ENCODE results near the gene MRPL9. TPM values are rescaled to one million over a fixed set of nuclear protein-coding genes. Genes with fewer than 3 reads are reported as not detected.

Gene MRPL9
- total and polyA plus RNA-seq, 2 experiments from 2014 or later, result 89.0 to 126 TPM

GRCh38 chr1:151801846-151802245 lies 38.5 kb upstream of the MRPL9 start:
- Histone ChIP-seq H2AFZ (no peak overlapping the region), H3K79me2 (replicated peaks; ENCODE audit: insufficient read depth) (no peaks in the 10 kb centered on the region), H4K20me1 (replicated peaks; ENCODE audit: insufficient read depth) (0 out of 2 replicates have a peak, but pooled peaks cover 2% of the 10 kb centered on the region), H3F3A (replicated peaks; ENCODE audit: low read depth) (no peaks in the 10 kb centered on the region), H3K27me3 (ENCODE audit: insufficient read depth) (no peaks in the 10 kb centered on the region), H3K36me3 (ENCODE audit: insufficient read depth) (no peaks in the 10 kb centered on the region), H3K27ac (ENCODE audit: low read depth) (no peak overlapping the region), H3K4me2 (no peak overlapping the region), H3K4me3 (no peak overlapping the region), H3K4me1 (ENCODE audit: insufficient read depth) (0 out of 2 replicates have a peak, but pooled peaks cover 3% of the 10 kb centered on the region), H3K9me2 (ENCODE audit: insufficient read depth) (no peaks in the 10 kb centered on the region)
- Mint-ChIP-seq H3K27ac (no peak overlapping the region), H3K36me3 (ENCODE audit: low read depth) (no peaks in the 10 kb centered on the region), H3K4me3 (no peak overlapping the region), H3K9me3 (no peaks in the 10 kb centered on the region), H3K27me3 (ENCODE audit: insufficient read depth, low read depth, poor library complexity) (no peaks in the 10 kb centered on the region), H3K4me1 (peaks cover 14% of the 10 kb centered on the region)
- DNase-seq (ENCODE audit: low spot score) (no peak), ATAC-seq (no peak)
- TF ChIP-seq STAT1 (IDR thresholded peaks at IDR 0.05; ENCODE audit: unreplicated experiment) (no peak), EZH2 (IDR thresholded peaks at IDR 0.05; ENCODE audit: low read depth, unreplicated experiment) (no peak), EZH2phosphoT487 (IDR thresholded peaks at IDR 0.05; ENCODE audit: unreplicated experiment) (no peak), JUNB (IDR thresholded peaks at IDR 0.05; ENCODE audit: unreplicated experiment) (no peak), REST (IDR thresholded peaks at IDR 0.05; ENCODE audit: unreplicated experiment) (no peak), CTCF (conservative IDR thresholded peaks at IDR 0.05; ENCODE audit: low read depth in 2 of 2) (no peak), CREB1 (CRISPR knock-in tag; IDR thresholded peaks at IDR 0.05; ENCODE audit: low read depth) (no peak)

- no peak for ATAC-seq
- DNase-seq (ENCODE audit: low spot score), result no peak
- no peaks in the 10 kb centered on the region for H3K27me3 Mint-ChIP-seq (ENCODE audit: insufficient read depth, low read depth, poor library complexity)
- 0 out of 2 replicates have a peak, but pooled peaks cover 2% of the 10 kb centered on the region for H4K20me1 ChIP-seq (replicated peaks; ENCODE audit: insufficient read depth)
- no peak overlapping the region for H3K27ac ChIP-seq (ENCODE audit: low read depth)
- H3K9me2 ChIP-seq (ENCODE audit: insufficient read depth), result no peaks in the 10 kb centered on the region
- H3K4me3 Mint-ChIP-seq, result no peak overlapping the region
- H3K4me1 Mint-ChIP-seq, result peaks cover 14% of the 10 kb centered on the region
- H3K27ac Mint-ChIP-seq, result no peak overlapping the region
- H3K79me2 ChIP-seq (replicated peaks; ENCODE audit: insufficient read depth), result no peaks in the 10 kb centered on the region
- H3K4me3 ChIP-seq, result no peak overlapping the region
- H2AFZ ChIP-seq, result no peak overlapping the region
- H3K36me3 ChIP-seq (ENCODE audit: insufficient read depth), result no peaks in the 10 kb centered on the region
- no peaks in the 10 kb centered on the region for H3K36me3 Mint-ChIP-seq (ENCODE audit: low read depth)
- no peaks in the 10 kb centered on the region for H3K9me3 Mint-ChIP-seq
- 0 out of 2 replicates have a peak, but pooled peaks cover 3% of the 10 kb centered on the region for H3K4me1 ChIP-seq (ENCODE audit: insufficient read depth)
- no peaks in the 10 kb centered on the region for H3F3A ChIP-seq (replicated peaks; ENCODE audit: low read depth)
- H3K4me2 ChIP-seq, result no peak overlapping the region
- no peaks in the 10 kb centered on the region for H3K27me3 ChIP-seq (ENCODE audit: insufficient read depth)
- no peak for TF ChIP-seq POLR2AphosphoS5 (IDR thresholded peaks at IDR 0.05; ENCODE audit: low read depth)
- no peak for TF ChIP-seq REST (IDR thresholded peaks at IDR 0.05; ENCODE audit: unreplicated experiment)
- no peak for TF ChIP-seq NANOG (IDR thresholded peaks at IDR 0.05; ENCODE audit: borderline replicate concordance)
- no peak for TF ChIP-seq ZNF331 (CRISPR knock-in tag; IDR thresholded peaks at IDR 0.05; ENCODE audit: low read depth)
- no peak for TF ChIP-seq JUNB (IDR thresholded peaks at IDR 0.05; ENCODE audit: unreplicated experiment)
Observed at GRCh38 chr1:151801310-151801820, 38.1 kb upstream of the MRPL9 start.
